Fibroblast of the aortic adventitia (primary cell): ENCODE measurements around the gene PCOLCE2. TPM values are rescaled to one million over a fixed set of nuclear protein-coding genes. Genes with fewer than 3 reads are reported as not detected.

Experiments
- DNase-seq: peaks from one replicate; pipeline ENCODE4 v3.0.0-alpha.2; 2010; ENCODE audit warnings: low read depth
- H3K4me3 ChIP-seq: 2 replicates; pipeline ENCODE4 v1.5.1; 2011; ENCODE audit warnings: low read depth, mild to moderate bottlenecking, control low read depth, low read length, moderate library complexity
- CTCF ChIP-seq: IDR thresholded peaks from 2 replicates; pipeline ENCODE4 v1.5.1; 2011; ENCODE audit warnings: mild to moderate bottlenecking, low read length, control low read depth, inconsistent platforms; ENCODE audit not compliant: insufficient read depth
- total RNA-seq: library from RNA; depleted of rRNA; stranded (reverse); fragments of >200 nt; gene quantifications from 2 replicates; pipeline ENCODE4 v1.2.3, GENCODE V29; 2012; ENCODE audit warnings: low replicate concordance

The PCOLCE2 gene
- total RNA-seq, 1 donor: 98.4 TPM

- H3K4me3 ChIP-seq: no peak overlapping the region
- TF ChIP-seq CTCF: no peak
- DNase-seq: no peak
These were observed 41.0 kb upstream of the PCOLCE2 start for GRCh38 chr3:142929890-142930289.

GRCh38 chr3:142929109-142929508, 40.2 kb upstream of the PCOLCE2 start:
- no peak overlapping the region for H3K4me3 ChIP-seq
- DNase-seq: peak; percentile 35
- peak; percentile 42 for TF ChIP-seq CTCF

GRCh38 chr3:142926368-142926944, 37.6 kb upstream of the PCOLCE2 start:
- no peak for TF ChIP-seq CTCF
- no peak overlapping the region for H3K4me3 ChIP-seq
- no peak for DNase-seq

- no peak for TF ChIP-seq CTCF
- no peak overlapping the region for H3K4me3 ChIP-seq
- no peak for DNase-seq
These were observed 36.3 kb upstream of the PCOLCE2 start for GRCh38 chr3:142925140-142925539.

- TF ChIP-seq CTCF: no peak
- no peak for DNase-seq
- H3K4me3 ChIP-seq: no peak overlapping the region
These were observed 34.8 kb upstream of the PCOLCE2 start for GRCh38 chr3:142923694-142924093.

- H3K4me3 ChIP-seq: no peak overlapping the region
- TF ChIP-seq CTCF: no peak
- DNase-seq: peak; percentile 49
These were observed 27.7 kb upstream of the PCOLCE2 start for GRCh38 chr3:142916605-142917004.

- no peak for DNase-seq
- TF ChIP-seq CTCF: no peak
- no peak overlapping the region for H3K4me3 ChIP-seq
These were observed 26.8 kb upstream of the PCOLCE2 start for GRCh38 chr3:142915636-142916035.
